ENCODE data around the gene GGCT.
"Not testable (repeated sequence)": the region's sequence is repeated elsewhere in the genome, so short reads cannot be mapped to it uniquely, and the experiment has no call there.

GGCT gene

DNA sequence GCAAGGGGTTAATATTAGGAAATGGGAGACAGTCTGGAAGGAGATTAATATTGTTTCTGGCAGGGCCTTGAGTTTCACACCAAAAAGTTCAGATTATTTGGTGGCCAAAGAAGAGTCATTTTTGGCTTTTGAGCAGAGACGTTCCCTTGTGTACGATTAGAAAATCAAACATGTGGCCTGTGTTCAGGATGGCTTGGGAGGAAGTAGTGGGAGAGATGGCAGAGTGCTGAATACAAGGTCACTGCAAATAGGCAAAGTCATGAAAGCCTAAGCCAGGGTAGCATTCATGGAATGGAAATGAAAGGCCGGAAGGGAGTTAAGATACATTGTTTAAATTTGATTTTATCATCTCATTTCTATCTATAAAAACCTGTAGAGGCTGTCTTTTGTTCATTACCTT is 9.5 kb upstream of the GGCT start:
- Histone ChIP-seq H3K4me3 (ENCODE audit: low read length) (no peak overlapping the region), H3K36me3 (ENCODE audit: control insufficient read depth, insufficient read depth, low read length) (no peaks in the 10 kb centered on the region), H3K9me3 (ENCODE audit: control insufficient read depth, low read length) (no peaks in the 10 kb centered on the region), H3K4me1 (ENCODE audit: control insufficient read depth, insufficient read depth, low read length) (peaks cover 10% of the 10 kb centered on the region), H3K9ac (ENCODE audit: low read length) (no peak overlapping the region), H3K27me3 (ENCODE audit: control insufficient read depth, insufficient read depth, low read length) (no peaks in the 10 kb centered on the region)

DNA sequence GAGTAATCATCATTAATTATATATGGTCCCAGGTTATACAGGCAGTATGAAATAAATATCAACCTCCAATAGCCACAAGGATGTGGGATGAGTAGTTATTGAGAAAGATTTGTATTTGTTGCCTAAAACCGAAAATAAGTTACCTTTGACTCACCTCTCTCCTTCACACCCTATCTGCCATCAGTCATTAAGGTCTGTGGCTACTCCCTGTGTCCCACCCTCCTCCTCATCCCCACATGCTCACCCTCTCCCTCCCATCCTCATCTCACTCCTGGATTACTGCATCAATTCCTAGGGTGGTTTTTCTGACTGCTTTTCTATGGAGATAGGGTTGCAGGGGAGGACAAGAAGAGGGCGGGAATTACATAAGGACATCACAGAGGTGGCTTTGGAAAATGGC is 9.1 kb upstream of the GGCT start:
- no peaks in the 10 kb centered on the region for H3K9me3 ChIP-seq (ENCODE audit: control insufficient read depth, low read length)
- H3K9ac ChIP-seq (ENCODE audit: low read length), result no peak overlapping the region
- peaks cover 10% of the 10 kb centered on the region for H3K4me1 ChIP-seq (ENCODE audit: control insufficient read depth, insufficient read depth, low read length)
- no peak overlapping the region for H3K4me3 ChIP-seq (ENCODE audit: low read length)
- no peaks in the 10 kb centered on the region for H3K36me3 ChIP-seq (ENCODE audit: control insufficient read depth, insufficient read depth, low read length)
- H3K27me3 ChIP-seq (ENCODE audit: control insufficient read depth, insufficient read depth, low read length), result no peaks in the 10 kb centered on the region

DNA sequence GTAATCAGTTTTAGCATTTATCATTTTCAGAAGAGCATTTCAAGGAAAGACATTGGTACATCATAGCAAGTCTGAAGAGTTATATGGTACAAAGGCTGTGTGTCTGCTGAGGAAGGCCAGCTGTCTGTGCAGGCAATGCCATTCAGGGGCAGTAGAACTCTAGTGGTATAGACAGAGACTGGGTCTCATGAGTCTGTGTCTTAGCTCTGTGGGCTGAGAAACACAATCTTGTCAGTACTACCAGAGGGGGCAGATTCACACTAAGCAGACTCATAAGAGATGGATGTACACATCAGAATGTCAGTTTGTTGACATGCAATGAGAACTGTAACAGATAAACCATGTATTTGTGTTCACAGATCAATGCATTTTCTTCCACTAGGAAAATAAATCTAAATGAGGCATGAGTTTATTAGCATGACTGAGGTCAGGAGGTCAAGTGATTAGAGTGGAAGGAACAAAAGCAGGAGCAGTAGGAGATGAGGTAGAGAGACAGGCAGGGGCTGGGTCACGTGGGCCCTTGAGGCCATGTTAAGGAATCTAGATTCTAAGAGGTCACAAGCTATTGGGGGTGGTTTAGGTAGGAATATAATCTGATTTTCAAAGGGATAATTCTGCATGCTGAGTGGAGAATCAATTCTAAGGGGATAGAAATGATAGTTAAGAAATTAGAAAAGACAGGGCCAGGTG is 7.5 kb upstream of the GGCT start:
- H3K27me3 ChIP-seq (ENCODE audit: control insufficient read depth, insufficient read depth, low read length), result no peaks in the 10 kb centered on the region
- H3K9ac ChIP-seq (ENCODE audit: low read length), result no peak overlapping the region
- no peaks in the 10 kb centered on the region for H3K36me3 ChIP-seq (ENCODE audit: control insufficient read depth, insufficient read depth, low read length)
- H3K4me1 ChIP-seq (ENCODE audit: control insufficient read depth, insufficient read depth, low read length), result peaks cover 10% of the 10 kb centered on the region
- no peaks in the 10 kb centered on the region for H3K9me3 ChIP-seq (ENCODE audit: control insufficient read depth, low read length)
- H3K4me3 ChIP-seq (ENCODE audit: low read length), result no peak overlapping the region

DNA sequence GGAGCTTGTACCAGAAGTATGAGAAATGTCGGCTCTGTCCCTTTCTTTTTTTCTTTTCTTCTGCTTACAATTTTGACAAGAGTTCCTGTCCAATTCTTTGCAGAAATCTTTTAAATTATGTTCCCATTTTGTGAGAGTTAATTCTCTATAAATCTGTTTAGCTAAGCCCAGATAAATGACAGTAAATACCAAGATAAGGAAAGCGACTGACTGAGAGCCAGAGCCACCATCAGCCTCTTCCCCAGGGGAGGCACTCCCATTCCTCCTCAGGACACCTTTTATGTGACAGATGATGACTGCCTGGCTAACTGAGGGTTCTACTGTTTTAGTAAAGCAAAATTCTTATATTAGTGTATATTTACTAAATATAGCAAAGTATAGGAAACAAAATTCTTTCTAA is 6.9 kb upstream of the GGCT start:
- no peaks in the 10 kb centered on the region for H3K9me3 ChIP-seq (ENCODE audit: control insufficient read depth, low read length)
- H3K9ac ChIP-seq (ENCODE audit: low read length), result no peak overlapping the region
- H3K27me3 ChIP-seq (ENCODE audit: control insufficient read depth, insufficient read depth, low read length), result no peaks in the 10 kb centered on the region
- peaks cover 10% of the 10 kb centered on the region for H3K4me1 ChIP-seq (ENCODE audit: control insufficient read depth, insufficient read depth, low read length)
- no peak overlapping the region for H3K4me3 ChIP-seq (ENCODE audit: low read length)
- no peaks in the 10 kb centered on the region for H3K36me3 ChIP-seq (ENCODE audit: control insufficient read depth, insufficient read depth, low read length)

DNA sequence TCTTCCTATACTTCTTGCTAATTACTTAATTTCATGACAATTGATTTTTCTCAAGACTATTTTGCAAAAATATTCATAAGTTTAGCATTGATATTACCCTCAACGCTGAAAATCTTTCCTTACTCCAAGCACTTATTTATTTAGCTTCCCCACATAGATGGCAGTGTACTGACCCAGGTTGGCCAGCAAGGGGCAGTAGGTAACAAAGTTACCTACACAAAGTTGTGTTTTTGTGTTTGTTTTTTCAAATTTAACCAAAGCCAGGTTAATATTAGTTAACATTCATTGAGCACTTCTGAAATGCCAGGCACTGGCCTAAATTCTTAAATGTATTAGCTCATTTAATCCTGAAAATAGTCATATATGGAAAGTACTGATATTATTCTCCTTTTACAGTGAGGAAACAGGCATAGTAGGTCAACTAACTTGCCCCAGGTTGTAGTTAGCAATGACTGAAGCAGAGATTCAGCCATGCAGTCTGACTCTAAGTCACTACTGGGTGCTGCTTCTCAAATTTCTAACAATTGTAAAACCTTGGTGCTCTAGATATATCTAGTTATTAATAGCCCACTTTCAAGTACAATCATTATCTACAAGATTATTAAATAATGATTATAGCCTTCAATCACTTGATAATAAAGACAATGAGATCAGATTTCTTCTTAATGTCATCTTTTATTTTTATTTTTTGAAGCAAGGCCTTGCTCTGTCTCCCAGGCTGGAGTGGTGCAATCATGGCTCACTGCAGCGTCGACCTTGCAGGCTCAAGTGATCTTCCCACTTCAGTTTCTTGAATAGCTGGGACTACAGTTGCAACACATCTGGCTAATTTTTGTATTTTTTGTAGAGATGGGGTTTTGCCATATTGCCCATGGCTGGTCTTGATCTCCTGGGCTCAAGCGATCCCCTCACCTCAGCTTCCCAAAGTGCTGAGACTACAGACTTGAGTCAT is 5.8 kb upstream of the GGCT start:
- H3K4me1 ChIP-seq (ENCODE audit: control insufficient read depth, insufficient read depth, low read length), result peaks cover 12% of the 10 kb centered on the region
- H3K27me3 ChIP-seq (ENCODE audit: control insufficient read depth, insufficient read depth, low read length), result no peaks in the 10 kb centered on the region
- H3K4me3 ChIP-seq (ENCODE audit: low read length), result no peak overlapping the region
- no peak overlapping the region for H3K9ac ChIP-seq (ENCODE audit: low read length)
- no peaks in the 10 kb centered on the region for H3K36me3 ChIP-seq (ENCODE audit: control insufficient read depth, insufficient read depth, low read length)
- H3K9me3 ChIP-seq (ENCODE audit: control insufficient read depth, low read length), result no peaks in the 10 kb centered on the region

DNA sequence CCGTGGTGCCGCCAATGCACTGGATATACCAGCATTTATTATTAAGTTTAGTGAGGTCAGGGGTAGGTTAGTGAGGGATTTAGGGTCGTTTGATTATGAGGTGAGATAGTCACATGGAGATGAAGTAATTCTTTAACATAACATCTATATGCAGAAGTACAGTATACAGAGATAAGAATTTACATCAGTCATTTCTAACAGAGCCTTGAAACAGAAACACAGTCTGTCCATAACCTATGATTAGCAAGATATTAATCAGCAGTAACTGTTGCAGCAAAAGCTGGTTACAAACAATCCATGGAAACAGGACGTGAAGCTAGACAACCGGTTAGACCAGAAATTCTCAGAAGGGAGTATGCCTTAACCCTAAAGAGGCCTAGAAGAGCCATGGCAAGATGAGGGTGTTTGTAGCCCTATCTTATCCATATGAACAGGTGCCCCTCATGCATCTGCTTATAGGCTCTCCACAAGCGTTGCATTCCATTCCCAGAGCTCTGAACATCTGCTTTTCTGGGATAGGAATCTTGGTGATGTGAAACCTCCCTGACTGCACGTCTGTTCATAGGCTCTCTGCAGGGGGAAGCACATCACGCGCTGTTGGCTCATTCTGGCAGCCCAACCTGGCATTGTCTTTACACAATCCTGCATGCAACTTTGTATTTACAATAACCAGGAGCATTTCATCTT is 4.7 kb upstream of the GGCT start:
- H3K9ac ChIP-seq (ENCODE audit: low read length), result not testable (repeated sequence)

DNA sequence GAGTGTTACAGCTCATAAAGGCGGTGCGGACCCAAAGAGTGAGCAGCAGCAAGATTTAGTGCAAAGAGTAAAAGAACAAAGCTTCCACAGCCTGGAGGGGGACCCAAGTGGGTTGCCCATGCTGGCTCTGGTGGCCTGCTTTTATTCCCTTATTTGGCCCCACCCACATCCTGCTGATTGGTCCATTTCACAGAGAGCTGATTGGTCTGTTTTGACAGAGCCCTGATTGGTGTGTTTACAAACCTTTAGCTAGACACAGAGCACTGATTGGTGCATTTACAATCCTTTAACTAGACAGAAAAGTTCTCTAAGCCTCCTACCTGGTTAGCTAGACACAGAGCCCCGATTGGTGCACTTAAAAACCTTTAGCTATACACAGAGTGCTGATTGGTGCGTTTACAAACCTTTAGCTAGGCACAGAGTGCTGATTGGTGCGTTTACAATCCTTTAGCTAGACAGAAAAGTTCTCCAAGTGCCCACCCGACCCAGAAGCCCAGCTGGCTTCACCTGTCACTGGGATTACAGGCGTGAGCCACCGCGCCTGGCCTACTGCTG is 2.8 kb upstream of the GGCT start:
- peaks cover 25% of the 10 kb centered on the region for H3K4me1 ChIP-seq (ENCODE audit: control insufficient read depth, insufficient read depth, low read length)
- not testable (repeated sequence) for H3K36me3 ChIP-seq (ENCODE audit: control insufficient read depth, insufficient read depth, low read length); H3K9me3 ChIP-seq (ENCODE audit: control insufficient read depth, low read length); H3K4me3 ChIP-seq (ENCODE audit: low read length); H3K27me3 ChIP-seq (ENCODE audit: control insufficient read depth, insufficient read depth, low read length); H3K9ac ChIP-seq (ENCODE audit: low read length)

More for the DNA sequence above, 4.7 kb upstream of the GGCT start:
- not testable (repeated sequence) for H3K27me3 ChIP-seq (ENCODE audit: control insufficient read depth, insufficient read depth, low read length); H3K4me3 ChIP-seq (ENCODE audit: low read length); H3K9me3 ChIP-seq (ENCODE audit: control insufficient read depth, low read length); H3K36me3 ChIP-seq (ENCODE audit: control insufficient read depth, insufficient read depth, low read length)
- H3K4me1 ChIP-seq (ENCODE audit: control insufficient read depth, insufficient read depth, low read length), result peaks cover 14% of the 10 kb centered on the region

DNA sequence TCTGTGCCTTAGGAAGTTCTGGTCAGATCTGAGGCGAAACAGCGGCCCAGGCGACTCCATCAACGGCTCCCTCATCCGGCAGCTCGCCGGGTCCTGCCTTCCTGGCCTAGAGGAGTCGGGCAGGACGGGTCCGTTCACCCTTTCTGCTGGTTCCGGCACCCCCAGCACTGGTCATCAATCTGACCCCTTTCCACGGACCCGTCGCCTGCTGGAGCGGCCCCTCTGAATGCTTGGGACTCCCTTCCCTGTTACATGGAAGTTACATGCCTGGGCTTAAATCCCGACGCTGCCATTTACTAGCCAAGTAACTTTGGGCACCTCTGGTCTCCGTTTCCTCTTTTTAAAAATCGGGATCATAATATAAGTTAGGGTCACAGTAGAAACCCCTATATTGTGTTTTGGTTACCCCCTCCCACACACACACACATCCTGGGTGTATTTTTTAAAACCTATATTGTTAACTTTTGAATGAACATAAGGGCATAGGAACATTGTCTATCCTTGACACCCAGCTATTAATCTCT is 607 bp upstream of the GGCT start:
- Histone ChIP-seq H3K4me1 (ENCODE audit: control insufficient read depth, insufficient read depth, low read length) (peaks cover 26% of the 10 kb centered on the region), H3K4me3 (ENCODE audit: low read length) (peak overlapping the region; percentile 33), H3K9ac (ENCODE audit: low read length) (peak overlapping the region; percentile 56)

DNA sequence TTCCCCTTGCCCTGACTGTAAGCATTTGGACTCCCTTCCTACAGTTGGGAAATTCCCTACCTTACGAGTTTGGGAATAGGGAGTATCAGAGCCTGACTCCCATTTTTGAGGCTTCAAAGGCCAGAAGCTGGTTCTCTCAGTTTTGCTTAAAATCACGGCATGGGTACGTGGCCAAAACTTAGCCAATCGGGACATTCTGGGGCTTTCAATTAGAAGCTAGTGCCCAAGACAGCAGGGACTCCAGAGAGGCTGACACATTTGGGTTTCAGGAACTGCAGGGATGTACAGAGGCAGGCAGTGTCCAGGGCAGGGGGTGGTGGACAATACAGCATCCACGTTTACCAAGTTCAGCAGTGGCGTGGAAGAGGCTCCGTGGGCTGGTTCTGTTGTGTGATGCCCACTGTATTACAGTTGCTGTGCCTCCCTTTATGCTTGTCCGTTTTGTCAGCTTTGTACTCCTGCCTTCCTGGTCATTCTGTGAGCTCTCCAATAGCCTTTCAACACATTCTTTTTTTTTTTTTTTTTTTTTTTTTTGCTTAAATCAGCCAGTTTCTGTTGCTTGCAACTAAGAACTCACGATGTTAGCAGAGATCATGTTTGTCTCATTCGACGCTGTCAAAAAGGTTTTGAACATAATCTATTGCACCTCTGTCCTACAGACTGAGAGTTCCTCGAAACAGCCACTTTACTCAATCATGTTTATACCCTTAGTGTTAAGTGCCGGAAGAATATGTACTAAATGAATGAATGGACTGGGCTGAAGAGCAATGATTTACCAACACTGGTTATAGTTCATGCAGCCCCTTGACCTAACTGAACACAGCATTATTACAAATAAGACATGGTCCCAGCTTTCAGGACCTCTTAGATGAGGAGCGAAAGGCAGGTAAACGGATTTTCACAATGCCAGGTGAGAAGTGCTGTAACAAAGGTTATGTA is 1.1 kb downstream of the GGCT start:
- no peaks in the 10 kb centered on the region for H3K36me3 ChIP-seq (ENCODE audit: control insufficient read depth, insufficient read depth, low read length)
- H3K27me3 ChIP-seq (ENCODE audit: control insufficient read depth, insufficient read depth, low read length), result no peaks in the 10 kb centered on the region
- H3K9me3 ChIP-seq (ENCODE audit: control insufficient read depth, low read length), result no peaks in the 10 kb centered on the region
- peak overlapping the region; percentile 33 for H3K4me3 ChIP-seq (ENCODE audit: low read length)
- peaks cover 18% of the 10 kb centered on the region for H3K4me1 ChIP-seq (ENCODE audit: control insufficient read depth, insufficient read depth, low read length)
- H3K9ac ChIP-seq (ENCODE audit: low read length), result peak overlapping the region; percentile 56

More for the DNA sequence above, 607 bp upstream of the GGCT start:
- Histone ChIP-seq H3K27me3 (ENCODE audit: control insufficient read depth, insufficient read depth, low read length) (no peaks in the 10 kb centered on the region), H3K9me3 (ENCODE audit: control insufficient read depth, low read length) (no peaks in the 10 kb centered on the region), H3K36me3 (ENCODE audit: control insufficient read depth, insufficient read depth, low read length) (no peaks in the 10 kb centered on the region)

DNA sequence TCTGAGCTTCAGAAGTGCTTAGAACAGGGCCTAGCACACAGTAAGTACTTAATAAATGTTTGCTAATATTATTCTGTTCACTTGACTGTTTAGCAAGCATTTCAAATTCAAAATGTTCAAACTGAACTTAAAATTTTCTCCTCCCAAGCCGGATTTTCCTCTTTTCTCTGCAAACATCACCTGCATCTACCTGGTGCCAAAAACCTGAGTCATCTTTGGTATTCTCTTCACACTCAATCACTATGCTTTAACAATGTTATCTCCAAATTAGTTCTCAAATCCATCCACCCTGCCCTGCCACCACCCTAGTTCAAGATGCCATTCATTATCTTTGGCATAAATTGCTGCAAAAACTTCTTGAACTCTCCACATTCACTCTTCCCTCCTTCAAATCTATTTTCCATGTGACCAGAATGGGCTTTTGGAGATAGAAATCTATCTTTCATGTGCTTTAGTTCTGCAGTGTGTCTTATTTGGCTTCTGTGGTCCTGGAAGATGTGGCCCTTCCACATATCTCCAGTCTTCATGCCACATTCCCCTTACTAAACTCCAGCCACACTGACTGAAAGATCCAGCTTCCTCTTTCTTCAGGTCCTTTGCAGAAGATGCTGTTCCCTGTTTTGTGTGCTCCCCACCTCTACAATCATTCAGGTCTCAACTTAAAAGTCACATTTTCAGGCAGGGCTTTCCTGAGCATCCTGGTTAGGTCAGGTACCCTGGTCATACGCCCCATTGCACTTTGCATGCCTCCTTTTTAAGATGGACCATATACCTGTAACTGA is 2.0 kb downstream of the GGCT start:
- H3K9me3 ChIP-seq (ENCODE audit: control insufficient read depth, low read length), result no peaks in the 10 kb centered on the region
- no peak overlapping the region for H3K4me3 ChIP-seq (ENCODE audit: low read length)
- no peaks in the 10 kb centered on the region for H3K36me3 ChIP-seq (ENCODE audit: control insufficient read depth, insufficient read depth, low read length)
- peaks cover 18% of the 10 kb centered on the region for H3K4me1 ChIP-seq (ENCODE audit: control insufficient read depth, insufficient read depth, low read length)
- H3K9ac ChIP-seq (ENCODE audit: low read length), result no peak overlapping the region
- no peaks in the 10 kb centered on the region for H3K27me3 ChIP-seq (ENCODE audit: control insufficient read depth, insufficient read depth, low read length)
